T-helper 1 cell treated with Interleukin-12 subunit alpha and Interleukin-12 subunit beta and Interleukin-4 antibody, amounts not matched to agents 30 μg/mL and 1 μg/mL, for 36 hours (primary cell): ENCODE results near the gene SCTR.

Experiments
- H3K27ac Mint-ChIP-seq: one replicate; pipeline ENCODE4 v1.8.0; 2021; ENCODE audit warnings: mild to moderate bottlenecking, mixed read lengths
- H3K27me3 Mint-ChIP-seq: one replicate; pipeline ENCODE4 v1.8.0; 2021; ENCODE audit warnings: low read depth, mixed read lengths
- H3K36me3 Mint-ChIP-seq: one replicate; pipeline ENCODE4 v1.8.0; 2021; ENCODE audit warnings: low read depth, mixed read lengths
- H3K4me1 Mint-ChIP-seq: one replicate; pipeline ENCODE4 v1.8.0; 2021; ENCODE audit warnings: low read depth, mixed read lengths
- H3K4me3 Mint-ChIP-seq: one replicate; pipeline ENCODE4 v1.8.0; 2021; ENCODE audit warnings: mild to moderate bottlenecking, moderate library complexity, mixed read lengths
- H3K9me3 Mint-ChIP-seq: one replicate; pipeline ENCODE4 v1.8.0; 2021; ENCODE audit warnings: mixed read lengths

The SCTR gene

GRCh38 chr2:119523952-119524694, at the start of gene SCTR:
TSS of gene SCTR (minus strand) at chr2:119524483. CDS start at chr2:119524226, 257 bp downstream.
- Mint-ChIP-seq H3K9me3 (no peaks in the 10 kb centered on the region), H3K36me3 (no peaks in the 10 kb centered on the region), H3K27me3 (peaks cover 39% of the 10 kb centered on the region), H3K4me3 (no peak within 1 kb of the TSS), H3K27ac (no peak within 1 kb of the TSS), H3K4me1 (no peaks in the 10 kb centered on the region)

DNA sequence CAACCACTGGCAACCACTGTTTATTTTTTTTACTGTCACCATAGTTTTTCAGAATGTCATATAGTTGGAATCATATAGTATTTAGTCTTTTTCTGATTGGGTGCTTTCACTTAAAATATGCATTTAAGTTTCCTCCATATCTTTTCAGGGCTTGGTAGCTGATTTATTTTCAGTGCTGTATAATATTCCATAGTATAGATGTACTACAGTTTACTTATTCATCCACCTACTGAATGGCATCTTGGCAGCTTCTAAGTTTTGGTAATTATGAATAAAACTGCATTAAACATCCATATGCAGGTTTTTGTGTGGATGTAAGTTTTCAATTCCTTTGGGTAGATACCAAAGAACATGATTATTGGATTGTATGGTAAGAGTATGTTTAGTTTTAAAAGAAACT, 43.0 kb upstream of the SCTR start:
- Mint-ChIP-seq H3K9me3 (peaks cover 11% of the 10 kb centered on the region), H3K27me3 (peaks cover 3% of the 10 kb centered on the region), H3K4me1 (no peaks in the 10 kb centered on the region), H3K27ac (no peak overlapping the region), H3K4me3 (no peak overlapping the region), H3K36me3 (no peaks in the 10 kb centered on the region)

DNA sequence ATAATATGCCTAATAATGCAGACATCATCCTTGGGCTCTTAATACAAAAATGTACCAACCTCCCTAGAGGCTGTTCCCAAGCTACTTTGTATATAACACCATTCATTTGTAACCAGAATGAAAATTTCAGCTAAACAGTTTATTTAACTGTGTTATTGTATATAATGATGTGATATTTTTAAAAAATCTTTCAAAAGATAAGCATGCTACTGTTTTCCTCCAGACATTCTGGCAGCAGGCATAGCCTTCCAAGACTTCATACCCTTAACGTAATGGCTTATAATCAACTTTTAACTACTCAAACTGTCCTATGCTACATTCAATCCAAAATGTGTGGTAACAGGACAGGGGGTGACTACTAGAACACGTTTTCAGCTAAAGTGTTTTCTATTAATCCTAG, 41.2 kb upstream of the SCTR start:
- Mint-ChIP-seq H3K27me3 (peaks cover 3% of the 10 kb centered on the region), H3K9me3 (peaks cover 11% of the 10 kb centered on the region), H3K36me3 (no peaks in the 10 kb centered on the region), H3K4me1 (no peaks in the 10 kb centered on the region), H3K27ac (no peak overlapping the region), H3K4me3 (no peak overlapping the region)

DNA sequence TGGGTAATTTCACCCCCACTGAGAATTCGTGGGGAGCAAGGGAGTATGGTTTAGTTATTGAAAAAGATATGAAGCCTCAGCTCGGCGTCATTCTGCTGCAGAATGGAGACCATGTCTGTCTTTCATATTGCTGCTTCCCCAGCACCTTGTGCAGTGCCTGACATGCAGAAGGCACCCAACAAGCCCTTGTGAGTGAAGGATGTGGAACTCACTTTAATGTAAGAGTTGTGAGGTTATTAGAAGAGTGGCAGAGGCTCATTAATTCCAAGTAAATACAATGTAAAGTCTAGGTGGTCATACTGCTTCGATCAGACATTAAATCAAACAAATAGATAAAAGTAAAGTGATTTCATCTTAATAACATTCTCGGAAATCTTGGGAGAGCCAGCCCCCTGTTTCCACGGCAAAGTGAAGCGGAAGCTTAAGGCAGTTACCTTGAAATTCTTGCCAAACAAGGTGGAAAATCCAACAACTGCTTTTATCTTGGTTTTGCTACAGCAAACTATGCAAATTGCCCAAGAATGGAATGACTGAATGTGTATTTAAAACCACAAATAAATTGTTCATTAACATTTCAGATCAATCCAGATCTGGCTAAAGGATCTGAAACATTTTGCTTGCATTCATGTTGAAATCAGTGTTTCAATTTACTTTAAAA, 29.5 kb upstream of the SCTR start:
- Mint-ChIP-seq H3K36me3 (no peaks in the 10 kb centered on the region), H3K4me3 (no peak overlapping the region), H3K27ac (no peak overlapping the region), H3K4me1 (no peaks in the 10 kb centered on the region), H3K27me3 (peaks cover 5% of the 10 kb centered on the region), H3K9me3 (no peaks in the 10 kb centered on the region)

DNA sequence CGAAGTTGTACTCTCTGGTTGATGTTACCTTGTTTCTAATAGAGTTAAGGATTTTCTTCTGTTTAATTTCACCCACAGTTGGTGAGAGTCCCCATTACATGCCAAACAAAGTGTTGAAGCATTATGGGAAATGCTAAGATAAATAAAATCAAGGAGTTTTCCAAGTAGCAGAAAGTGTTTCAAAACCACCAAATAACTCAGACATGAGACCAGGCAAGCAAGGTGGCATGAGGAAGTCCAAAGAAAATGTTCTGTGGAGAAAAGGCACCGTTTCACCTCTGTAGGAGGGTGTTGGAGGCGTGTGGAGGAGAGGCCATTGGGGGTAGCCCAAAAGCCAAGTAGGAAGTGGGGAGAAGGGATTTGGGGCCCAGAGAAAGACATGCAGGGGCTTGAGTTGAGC, 28.6 kb upstream of the SCTR start:
- H3K36me3 Mint-ChIP-seq = no peaks in the 10 kb centered on the region
- H3K9me3 Mint-ChIP-seq = no peaks in the 10 kb centered on the region
- peaks cover 12% of the 10 kb centered on the region for H3K27me3 Mint-ChIP-seq
- H3K4me1 Mint-ChIP-seq = no peaks in the 10 kb centered on the region
- no peak overlapping the region for H3K27ac Mint-ChIP-seq
- H3K4me3 Mint-ChIP-seq = no peak overlapping the region

- no peaks in the 10 kb centered on the region for H3K36me3 Mint-ChIP-seq
- no peaks in the 10 kb centered on the region for H3K9me3 Mint-ChIP-seq
- H3K4me1 Mint-ChIP-seq = no peaks in the 10 kb centered on the region
- H3K27ac Mint-ChIP-seq = no peak overlapping the region
- no peak overlapping the region for H3K4me3 Mint-ChIP-seq
- H3K27me3 Mint-ChIP-seq = peaks cover 23% of the 10 kb centered on the region
Observed at GRCh38 chr2:119550856-119551255, 26.6 kb upstream of the SCTR start.

GRCh38 chr2:119550346-119550745, 26.1 kb upstream of the SCTR start:
- no peak overlapping the region for H3K27ac Mint-ChIP-seq
- no peaks in the 10 kb centered on the region for H3K36me3 Mint-ChIP-seq
- no peaks in the 10 kb centered on the region for H3K4me1 Mint-ChIP-seq
- no peaks in the 10 kb centered on the region for H3K9me3 Mint-ChIP-seq
- peaks cover 28% of the 10 kb centered on the region for H3K27me3 Mint-ChIP-seq
- no peak overlapping the region for H3K4me3 Mint-ChIP-seq

GRCh38 chr2:119549241-119549640, 25.0 kb upstream of the SCTR start:
- peaks cover 35% of the 10 kb centered on the region for H3K27me3 Mint-ChIP-seq
- H3K4me3 Mint-ChIP-seq = no peak overlapping the region
- no peak overlapping the region for H3K27ac Mint-ChIP-seq
- H3K36me3 Mint-ChIP-seq = no peaks in the 10 kb centered on the region
- no peaks in the 10 kb centered on the region for H3K9me3 Mint-ChIP-seq
- no peaks in the 10 kb centered on the region for H3K4me1 Mint-ChIP-seq

- no peak overlapping the region for H3K27ac Mint-ChIP-seq
- no peaks in the 10 kb centered on the region for H3K4me1 Mint-ChIP-seq
- no peak overlapping the region for H3K4me3 Mint-ChIP-seq
- H3K9me3 Mint-ChIP-seq = no peaks in the 10 kb centered on the region
- peaks cover 40% of the 10 kb centered on the region for H3K27me3 Mint-ChIP-seq
- H3K36me3 Mint-ChIP-seq = no peaks in the 10 kb centered on the region
Observed at GRCh38 chr2:119548516-119549120, 24.3 kb upstream of the SCTR start.

DNA sequence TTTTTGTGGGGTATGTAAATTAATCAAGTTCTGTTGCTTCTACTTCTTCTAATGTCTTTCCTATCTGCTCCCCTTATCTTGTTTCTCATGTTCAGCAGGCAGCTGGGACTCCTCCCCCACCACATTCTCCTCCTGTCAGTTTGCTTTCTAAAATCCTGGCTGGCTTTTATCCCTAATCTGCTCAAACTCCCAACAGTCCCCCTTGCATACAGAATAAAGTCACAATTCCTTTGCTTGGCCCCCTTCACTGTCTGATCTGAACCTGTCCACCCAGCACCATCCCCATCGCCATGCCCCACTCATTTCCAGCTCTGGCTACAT, 22.1 kb upstream of the SCTR start:
- no peaks in the 10 kb centered on the region for H3K9me3 Mint-ChIP-seq

DNA sequence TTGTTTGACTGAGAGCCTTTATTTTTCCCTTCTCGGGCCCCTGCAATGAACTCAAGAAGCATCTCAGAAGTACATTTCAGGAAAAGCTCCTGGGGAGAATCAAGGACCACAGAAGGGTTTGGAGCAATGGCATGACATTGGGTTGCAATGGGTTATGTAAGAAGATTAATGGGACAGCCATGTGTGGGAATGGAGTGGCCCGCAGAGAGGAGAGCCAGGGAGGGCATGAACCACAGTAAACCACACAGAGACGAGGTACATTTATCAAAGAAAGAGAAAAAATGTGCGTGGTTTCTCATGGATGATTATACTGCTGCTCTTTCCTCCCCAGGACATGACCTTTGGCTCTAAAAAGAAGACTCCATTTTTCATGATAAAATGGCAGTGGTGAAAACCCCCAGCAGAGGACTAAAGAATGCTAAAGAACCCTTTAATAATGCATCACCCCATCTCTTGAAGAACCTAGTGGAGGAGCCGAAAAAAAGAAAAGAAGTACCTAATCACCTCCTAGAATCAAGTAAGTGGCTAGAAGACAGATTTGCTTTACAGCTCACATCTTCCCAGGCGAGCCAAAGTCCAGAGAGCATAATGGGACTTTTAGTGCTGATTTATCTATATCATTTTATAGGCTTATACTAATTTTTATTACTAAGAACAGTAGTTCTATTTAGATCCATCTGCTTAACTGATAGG, 21.6 kb upstream of the SCTR start:
- Mint-ChIP-seq H3K9me3 (no peaks in the 10 kb centered on the region), H3K4me3 (no peak overlapping the region), H3K36me3 (no peaks in the 10 kb centered on the region), H3K4me1 (no peaks in the 10 kb centered on the region), H3K27me3 (peaks cover 48% of the 10 kb centered on the region), H3K27ac (no peak overlapping the region)

More for the DNA sequence above, 22.1 kb upstream of the SCTR start:
- H3K36me3 Mint-ChIP-seq = no peaks in the 10 kb centered on the region
- no peak overlapping the region for H3K4me3 Mint-ChIP-seq
- H3K4me1 Mint-ChIP-seq = no peaks in the 10 kb centered on the region
- H3K27ac Mint-ChIP-seq = no peak overlapping the region
- H3K27me3 Mint-ChIP-seq = peaks cover 48% of the 10 kb centered on the region

GRCh38 chr2:119544939-119545475, 20.7 kb upstream of the SCTR start:
- H3K4me1 Mint-ChIP-seq = no peaks in the 10 kb centered on the region
- H3K9me3 Mint-ChIP-seq = no peaks in the 10 kb centered on the region
- H3K27me3 Mint-ChIP-seq = peaks cover 48% of the 10 kb centered on the region
- peak overlapping the region; percentile 28 for H3K4me3 Mint-ChIP-seq
- H3K36me3 Mint-ChIP-seq = no peaks in the 10 kb centered on the region
- no peak overlapping the region for H3K27ac Mint-ChIP-seq

DNA sequence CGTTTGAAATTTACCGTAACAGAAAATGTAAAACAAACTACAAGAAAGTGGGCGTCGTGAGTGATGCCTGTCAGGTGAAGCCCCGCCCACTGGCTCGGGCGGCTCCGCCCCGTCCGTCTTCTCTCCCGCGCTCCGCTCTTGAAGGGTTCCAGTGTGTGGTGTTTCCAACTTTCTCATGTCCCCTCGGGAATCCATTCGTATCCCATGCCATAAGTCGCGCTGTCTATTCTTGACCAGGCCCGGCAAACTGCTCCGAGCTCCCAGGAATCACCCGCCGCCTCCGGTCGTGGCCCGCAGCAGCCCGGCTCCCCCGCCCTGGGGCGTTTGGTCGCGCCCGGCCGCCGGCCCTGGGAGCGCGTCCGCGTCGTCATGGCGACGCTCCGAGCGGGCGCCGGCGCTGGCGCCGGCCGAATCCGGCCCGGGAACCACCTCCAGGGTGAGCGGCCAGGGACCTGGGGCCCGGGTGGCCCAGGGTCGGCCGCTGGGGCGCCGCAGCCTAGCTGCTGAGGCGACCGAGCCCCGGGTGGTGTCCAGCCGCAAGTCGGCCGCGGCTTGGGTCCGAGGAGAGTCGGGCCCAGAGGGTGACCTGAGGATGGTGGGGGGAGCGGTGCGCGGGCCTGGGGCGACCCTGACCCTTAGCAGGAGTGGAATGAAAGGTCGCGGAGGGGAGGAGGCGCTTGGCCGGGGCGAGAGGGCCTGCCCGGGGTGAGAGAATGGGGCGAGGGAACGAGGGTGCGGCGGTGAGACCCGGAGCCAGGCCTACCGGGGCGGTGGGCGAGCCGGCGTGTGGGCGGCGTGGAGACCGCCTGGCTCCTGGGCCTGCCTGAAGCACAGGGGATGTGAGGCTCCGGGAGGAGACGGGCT, 20.0 kb upstream of the SCTR start, which contains the start of gene CFAP221:
CFAP221 (plus strand) TSS at position 375 of the 864 bp plus-strand sequence. CDS start 1,683 bp downstream, outside the sequence.
- H3K27me3 Mint-ChIP-seq = peaks cover 48% of the 10 kb centered on the region
- no peak within 1 kb of the TSS for H3K27ac Mint-ChIP-seq
- no peaks in the 10 kb centered on the region for H3K9me3 Mint-ChIP-seq
- peak within 1 kb of the TSS; percentile 50 for H3K4me3 Mint-ChIP-seq
- no peaks in the 10 kb centered on the region for H3K36me3 Mint-ChIP-seq
- no peaks in the 10 kb centered on the region for H3K4me1 Mint-ChIP-seq

DNA sequence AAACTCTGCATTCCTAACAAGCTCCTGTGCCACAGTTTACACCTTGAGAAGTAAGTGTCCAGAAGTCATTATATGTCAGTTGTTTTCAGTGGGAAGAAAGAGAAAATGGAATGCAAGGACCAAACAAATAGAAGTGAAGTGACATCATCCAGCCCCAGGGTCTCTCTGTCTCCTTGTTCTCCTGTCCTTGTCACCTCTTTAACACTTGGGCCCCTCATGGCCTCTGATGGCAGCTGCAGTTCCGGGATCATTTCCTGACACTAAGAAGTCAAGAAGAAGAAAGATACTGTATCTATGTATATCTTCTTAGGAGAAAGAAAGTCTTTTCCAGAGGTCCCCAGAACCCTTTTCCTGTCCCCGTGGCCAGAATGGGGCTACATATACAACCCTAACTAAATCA, 17.2 kb upstream of the SCTR start:
- Mint-ChIP-seq H3K36me3 (no peaks in the 10 kb centered on the region), H3K27me3 (peaks cover 36% of the 10 kb centered on the region), H3K4me1 (no peaks in the 10 kb centered on the region), H3K9me3 (no peaks in the 10 kb centered on the region), H3K4me3 (no peak overlapping the region), H3K27ac (no peak overlapping the region)
